GM12878 (cell line): ENCODE measurements around the gene CZIB. TPM values are rescaled to one million over a fixed set of nuclear protein-coding genes. Genes with fewer than 3 reads are reported as not detected.

ENCODE experiments used
- BACH1 ChIP-seq: fragments of 450-650 bp; IDR thresholded peaks from 2 replicates; pipeline ENCODE4 v1.6.1; 2017; ENCODE audit warnings: mild to moderate bottlenecking, borderline replicate concordance
- BRCA1 ChIP-seq: IDR thresholded peaks from 2 replicates; pipeline ENCODE4 v1.6.1; 2011; ENCODE audit warnings: low read depth, low read length, improper control_type of control experiment
- CEBPZ ChIP-seq: fragments of 150-350 bp; IDR thresholded peaks from 2 replicates; pipeline ENCODE4 v1.6.1; 2016; ENCODE audit warnings: low read depth, low read length
- ETV6 ChIP-seq, 2 experiments: fragments of 450-650 bp in 1 of 2; IDR thresholded peaks in 1 of 2; conservative IDR thresholded peaks in 1 of 2; 2 replicates each; pipeline ENCODE4 v1.6.1; 2014; ENCODE audit warnings: antibody characterized with exemption in 1 of 2, borderline replicate concordance in 1 of 2, low read depth in 1 of 2, mild to moderate bottlenecking in 1 of 2, moderate library complexity in 1 of 2
- HDAC2 ChIP-seq: fragments of 200-600 bp; sonication (generic); IDR thresholded peaks from 2 replicates; pipeline ENCODE4 v1.6.1; 2017
- HDAC6 ChIP-seq: fragments of 200-600 bp; sonication (generic); IDR thresholded peaks from one replicate; pipeline ENCODE4 v1.8.0; 2017; ENCODE audit warnings: antibody characterized with exemption; ENCODE audit not compliant: unreplicated experiment
- KAT2A ChIP-seq: conservative IDR thresholded peaks from 2 replicates; pipeline ENCODE4 v1.6.1; 2011; ENCODE audit warnings: low read depth, low read length; ENCODE audit not compliant: control insufficient read depth
- KDM1A ChIP-seq: fragments of 200-600 bp; sonication (generic); IDR thresholded peaks from 2 replicates; pipeline ENCODE4 v1.6.1; 2016; ENCODE audit warnings: borderline replicate concordance
- NFXL1 ChIP-seq: fragments of 450-650 bp; IDR thresholded peaks from 2 replicates; pipeline ENCODE4 v1.6.1; 2017; ENCODE audit warnings: antibody characterized with exemption, mild to moderate bottlenecking, borderline replicate concordance
- NFYA ChIP-seq: IDR thresholded peaks from 2 replicates; pipeline ENCODE4 v1.6.1; 2011; ENCODE audit warnings: low read depth, mild to moderate bottlenecking, low read length, improper control_type of control experiment, borderline replicate concordance
- PAX8 ChIP-seq: fragments of 450-650 bp; IDR thresholded peaks from 2 replicates; pipeline ENCODE4 v1.6.1; 2017; ENCODE audit warnings: mild to moderate bottlenecking, moderate library complexity
- POLR2AphosphoS2 ChIP-seq: IDR thresholded peaks from 2 replicates; pipeline ENCODE4 v1.6.1; 2011; ENCODE audit warnings: low read depth, mild to moderate bottlenecking, low read length, improper control_type of control experiment, moderate library complexity
- RELA ChIP-seq: fragments of 450-650 bp; IDR thresholded peaks from 2 replicates; pipeline ENCODE4 v1.8.0; 2014; ENCODE audit warnings: borderline replicate concordance; ENCODE audit not compliant: partially characterized antibody
- SIX5 ChIP-seq: IDR thresholded peaks from 2 replicates; pipeline ENCODE4 v1.6.1; 2011; ENCODE audit warnings: mild to moderate bottlenecking, low read depth, low read length, moderate library complexity; ENCODE audit not compliant: severe bottlenecking
- SP1 ChIP-seq: IDR thresholded peaks from one replicate; pipeline ENCODE4 v1.6.1; 2011; ENCODE audit warnings: low read depth, low read length
- SPI1 ChIP-seq: IDR thresholded peaks from 2 replicates; pipeline ENCODE4 v1.6.1; 2011; ENCODE audit warnings: low read depth, mild to moderate bottlenecking, low read length, moderate library complexity, borderline replicate concordance; ENCODE audit not compliant: insufficient read depth
- TAF1 ChIP-seq: IDR thresholded peaks from 2 replicates; pipeline ENCODE4 v1.6.1; 2011; ENCODE audit warnings: mild to moderate bottlenecking, low read depth, low read length, borderline replicate concordance
- TCF3 ChIP-seq: IDR thresholded peaks from 2 replicates; pipeline ENCODE4 v1.6.1; 2012; ENCODE audit warnings: low read depth, mild to moderate bottlenecking, low read length, borderline replicate concordance; ENCODE audit not compliant: insufficient read depth
- ZBTB40 ChIP-seq: fragments of 450-650 bp; IDR thresholded peaks from 2 replicates; pipeline ENCODE4 v1.6.1; 2016; ENCODE audit warnings: mild to moderate bottlenecking, moderate library complexity, borderline replicate concordance
- ZNF622 ChIP-seq: fragments of 450-650 bp; IDR thresholded peaks from 2 replicates; pipeline ENCODE4 v1.6.1; 2017; ENCODE audit warnings: mild to moderate bottlenecking, inconsistent platforms
- polyA plus RNA-seq, 11 experiments: library from polyadenylated mRNA; depleted of rRNA in 4 of 11; unstranded in 6 of 11; stranded (reverse) in 5 of 11; fragments of >200 nt; fragmentation: Nextera tagmentation in 4 of 11; fragmentation: Illumina TruSeq in 1 of 11; extraction: Ambion mirVana in 4 of 11; extraction: Trizol in 1 of 11; gene quantifications; 1 replicate in 1 of 11; 2 replicates in 10 of 11; pipeline versions ENCODE4 v1.2.1 to v1.2.3, GENCODE V29; 2011 to 2016; ENCODE audit warnings: inconsistent platforms in 2 of 11, missing spikeins in 2 of 11, low read depth in 1 of 11
- total RNA-seq, 4 experiments: library from RNA; depleted of rRNA in 3 of 4; stranded (reverse); fragments of >200 nt in 3 of 4; fragmentation: Illumina TruSeq in 1 of 4; extraction: Trizol in 1 of 4; gene quantifications; 2 replicates each; pipeline versions ENCODE4 v1.2.1 to v1.2.3, GENCODE V29; 2013 to 2021
- TF ChIP-seq, protein P1 (sequence below): fragments of 450-650 bp; IDR thresholded peaks from 2 replicates; pipeline ENCODE4 v1.6.1; 2016; ENCODE audit warnings: mild to moderate bottlenecking

The CZIB gene
- total and polyA plus RNA-seq, 10 of the 15 experiments (the other 5 are each of a cell fraction or from before 2014, with no cell fraction given) = 36.1 to 68.3 (median 50.4) TPM

GRCh38 chr1:53220171-53220961 lies at the start of gene CZIB (continued):
- no peak for TF ChIP-seq ETV6 (conservative IDR thresholded peaks at IDR 0.05 in 1 of 2, IDR thresholded peaks at IDR 0.05 in 1 of 2; ENCODE audit: borderline replicate concordance in 1 of 2, low read depth in 1 of 2)
- TF ChIP-seq NFXL1 = no peak
- TF ChIP-seq SPI1 = no peak
- no peak for TF ChIP-seq SP1
- no peak for TF ChIP-seq TCF3
- no peak for TF ChIP-seq HDAC6
- TF ChIP-seq NFYA = no peak
- TF ChIP-seq KDM1A = no peak
- TF ChIP-seq ZBTB40 = peak; percentile 64; the same call in 1 of the 2 replicates
- no peak for TF ChIP-seq PAX8
- TF ChIP-seq TAF1 = peak; percentile 58; the same call in 1 of the 2 replicates
- no peak for TF ChIP-seq SIX5
- no peak for TF ChIP-seq ZNF622
- 0 out of 2 replicates have a peak, but pooled peaks have one; percentile 5 for TF ChIP-seq BRCA1
- peak; percentile 77 for TF ChIP-seq RELA
- TF ChIP-seq POLR2AphosphoS2 = peak; percentile 96
- TF ChIP-seq, protein P1, sequence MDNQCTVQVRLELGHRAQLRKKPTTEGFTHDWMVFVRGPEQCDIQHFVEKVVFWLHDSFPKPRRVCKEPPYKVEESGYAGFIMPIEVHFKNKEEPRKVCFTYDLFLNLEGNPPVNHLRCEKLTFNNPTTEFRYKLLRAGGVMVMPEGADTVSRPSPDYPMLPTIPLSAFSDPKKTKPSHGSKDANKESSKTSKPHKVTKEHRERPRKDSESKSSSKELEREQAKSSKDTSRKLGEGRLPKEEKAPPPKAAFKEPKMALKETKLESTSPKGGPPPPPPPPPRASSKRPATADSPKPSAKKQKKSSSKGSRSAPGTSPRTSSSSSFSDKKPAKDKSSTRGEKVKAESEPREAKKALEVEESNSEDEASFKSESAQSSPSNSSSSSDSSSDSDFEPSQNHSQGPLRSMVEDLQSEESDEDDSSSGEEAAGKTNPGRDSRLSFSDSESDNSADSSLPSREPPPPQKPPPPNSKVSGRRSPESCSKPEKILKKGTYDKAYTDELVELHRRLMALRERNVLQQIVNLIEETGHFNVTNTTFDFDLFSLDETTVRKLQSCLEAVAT = 0 out of 2 replicates have a peak, but pooled peaks have one; percentile 52
- no peak for TF ChIP-seq CEBPZ
- TF ChIP-seq BACH1 = peak; percentile 85
- TF ChIP-seq HDAC2 = no peak
- no peak for TF ChIP-seq KAT2A
